HFFc6 (cell line): ENCODE results near the gene SHANK1. TPM values are rescaled to one million over a fixed set of nuclear protein-coding genes. Genes with fewer than 3 reads are reported as not detected.

Source experiments
- DNase-seq: peaks from one replicate; pipeline ENCODE4 v3.0.0-alpha.2; 2018
- H3K27ac Mint-ChIP-seq: 2 replicates; pipeline ENCODE4 v1.8.0; 2020; ENCODE audit warnings: mild to moderate bottlenecking, mixed read lengths
- H3K27me3 Mint-ChIP-seq: 2 replicates; pipeline ENCODE4 v1.8.0; 2021; ENCODE audit warnings: mild to moderate bottlenecking, moderate library complexity, mixed read lengths; ENCODE audit not compliant: insufficient read depth
- H3K36me3 Mint-ChIP-seq: 2 replicates; pipeline ENCODE4 v1.8.0; 2021; ENCODE audit warnings: low read depth, mixed read lengths
- H3K4me1 Mint-ChIP-seq: 2 replicates; pipeline ENCODE4 v1.8.0; 2020; ENCODE audit warnings: low read depth, mixed read lengths
- H3K4me3 Mint-ChIP-seq: 2 replicates; pipeline ENCODE4 v1.8.0; 2020; ENCODE audit warnings: mild to moderate bottlenecking, moderate library complexity, mixed read lengths
- H3K9me3 Mint-ChIP-seq: 2 replicates; pipeline ENCODE4 v1.8.0; 2020; ENCODE audit warnings: mild to moderate bottlenecking, mixed read lengths
- total RNA-seq, 6 experiments: library from RNA; stranded (reverse); fragmentation: NEBNext Ultra II Directional; extraction: Animal tissue kit (Norgen Biotek cat#: 25700); gene quantifications; 2 replicates in 1 of 6; 3 replicates in 5 of 6; pipeline ENCODE4 v1.2.3, GENCODE V29; 2021
- TF ChIP-seq, protein P1 (sequence below): fragments of 200-600 bp; sonication (generic); IDR thresholded peaks from 2 replicates; pipeline ENCODE4 v1.5.0; 2021; ENCODE audit warnings: antibody characterized with exemption, mild to moderate bottlenecking

Gene SHANK1
- total RNA-seq, 6 experiments from 2014 or later = 5.4 to 16.7 (median 14.7) TPM

DNA sequence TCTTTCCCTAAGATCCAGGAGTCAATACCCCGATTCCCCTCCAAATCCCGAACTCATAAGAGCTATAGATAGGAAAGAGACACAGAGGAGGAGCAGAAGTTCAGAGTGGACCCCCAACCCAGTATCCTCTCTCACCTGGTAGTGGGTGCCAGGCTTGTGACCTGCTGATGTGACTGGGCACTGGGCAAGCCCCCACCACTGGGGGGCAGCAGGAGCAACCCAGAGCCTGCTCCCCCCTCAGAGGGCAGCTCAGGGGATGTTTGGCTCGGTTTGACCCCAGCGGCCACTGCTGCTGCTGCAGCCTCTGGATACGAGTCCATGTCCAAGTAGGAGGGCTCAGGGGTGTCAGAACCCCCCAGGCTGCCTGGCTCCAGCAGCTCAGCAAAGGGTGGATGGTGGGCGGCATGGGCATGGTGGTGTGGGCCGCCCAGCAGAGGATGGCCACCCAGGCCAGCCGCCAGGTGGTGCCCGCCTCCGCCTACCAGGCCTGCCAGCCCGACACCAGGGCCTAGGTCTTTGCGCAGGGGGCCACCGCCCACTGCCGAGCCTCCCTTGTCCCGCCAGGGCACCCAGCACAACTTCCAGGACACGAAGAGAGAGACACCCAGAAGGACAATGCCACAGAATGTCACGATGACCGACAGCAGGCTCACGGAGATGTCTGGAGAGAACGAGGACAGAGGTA, 87.3 kb downstream of the SHANK1 start:
- no peak overlapping the region for H3K27ac Mint-ChIP-seq

DNA sequence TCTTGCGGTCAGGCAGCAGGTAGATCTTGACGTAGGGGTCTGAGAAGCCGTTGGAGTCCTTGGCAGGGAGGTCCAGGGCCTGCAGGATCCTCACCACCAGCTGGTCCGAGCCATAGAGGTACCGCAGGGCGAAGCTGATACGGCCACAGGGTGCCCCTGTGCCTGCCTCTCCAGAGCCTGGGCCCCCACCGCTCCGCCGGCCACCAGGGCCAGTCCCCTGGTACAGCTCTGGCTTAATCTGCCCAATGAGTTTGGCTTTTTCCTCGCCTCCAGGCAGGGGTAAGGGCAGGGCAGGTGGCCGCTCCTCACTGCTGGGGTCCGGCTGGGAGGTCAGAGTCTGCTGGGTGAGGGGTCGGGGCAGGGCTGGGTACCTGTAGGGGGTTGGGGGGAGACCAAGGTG, 89.8 kb downstream of the SHANK1 start:
- Mint-ChIP-seq H3K27me3 (peaks cover 4% of the 10 kb centered on the region), H3K27ac (no peak overlapping the region), H3K4me1 (no peaks in the 10 kb centered on the region), H3K36me3 (peaks cover 4% of the 10 kb centered on the region; the same call in 1 of the 2 replicates), H3K4me3 (no peak overlapping the region), H3K9me3 (peaks cover 18% of the 10 kb centered on the region)
- TF ChIP-seq, protein P1, sequence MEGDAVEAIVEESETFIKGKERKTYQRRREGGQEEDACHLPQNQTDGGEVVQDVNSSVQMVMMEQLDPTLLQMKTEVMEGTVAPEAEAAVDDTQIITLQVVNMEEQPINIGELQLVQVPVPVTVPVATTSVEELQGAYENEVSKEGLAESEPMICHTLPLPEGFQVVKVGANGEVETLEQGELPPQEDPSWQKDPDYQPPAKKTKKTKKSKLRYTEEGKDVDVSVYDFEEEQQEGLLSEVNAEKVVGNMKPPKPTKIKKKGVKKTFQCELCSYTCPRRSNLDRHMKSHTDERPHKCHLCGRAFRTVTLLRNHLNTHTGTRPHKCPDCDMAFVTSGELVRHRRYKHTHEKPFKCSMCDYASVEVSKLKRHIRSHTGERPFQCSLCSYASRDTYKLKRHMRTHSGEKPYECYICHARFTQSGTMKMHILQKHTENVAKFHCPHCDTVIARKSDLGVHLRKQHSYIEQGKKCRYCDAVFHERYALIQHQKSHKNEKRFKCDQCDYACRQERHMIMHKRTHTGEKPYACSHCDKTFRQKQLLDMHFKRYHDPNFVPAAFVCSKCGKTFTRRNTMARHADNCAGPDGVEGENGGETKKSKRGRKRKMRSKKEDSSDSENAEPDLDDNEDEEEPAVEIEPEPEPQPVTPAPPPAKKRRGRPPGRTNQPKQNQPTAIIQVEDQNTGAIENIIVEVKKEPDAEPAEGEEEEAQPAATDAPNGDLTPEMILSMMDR = no peak
- DNase-seq = no peak

More for the DNA sequence above, 87.3 kb downstream of the SHANK1 start:
- H3K36me3 Mint-ChIP-seq = peaks cover 4% of the 10 kb centered on the region; the same call in 1 of the 2 replicates
- no peak overlapping the region for H3K4me3 Mint-ChIP-seq
- no peak for DNase-seq
- no peaks in the 10 kb centered on the region for H3K4me1 Mint-ChIP-seq
- TF ChIP-seq, protein P1 = no peak; the same call in 1 of the 2 replicates
- peaks cover 22% of the 10 kb centered on the region for H3K27me3 Mint-ChIP-seq
- H3K9me3 Mint-ChIP-seq = peaks cover 26% of the 10 kb centered on the region

DNA sequence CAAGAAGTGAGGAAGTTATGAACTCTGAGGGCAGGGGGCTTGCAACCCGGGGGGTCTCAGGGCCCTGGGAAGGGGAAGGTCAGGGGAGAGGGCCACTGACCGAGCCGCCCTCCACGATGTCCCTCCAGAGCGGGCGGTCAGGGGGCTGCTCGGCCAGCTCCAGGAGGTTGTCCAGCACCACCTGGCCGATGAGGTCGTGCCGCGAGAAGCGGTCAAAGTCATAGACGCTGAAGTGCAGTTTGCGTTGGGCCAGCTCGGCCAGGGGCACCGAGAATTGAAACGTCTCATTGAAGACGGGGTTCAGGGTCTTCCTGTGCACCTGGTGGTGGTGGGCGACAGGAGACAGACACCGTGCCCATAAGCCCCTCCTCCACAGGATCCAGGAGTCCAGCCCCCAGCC, 90.4 kb downstream of the SHANK1 start:
- Mint-ChIP-seq H3K4me1 (no peaks in the 10 kb centered on the region), H3K9me3 (peaks cover 13% of the 10 kb centered on the region), H3K4me3 (no peak overlapping the region), H3K27ac (no peak overlapping the region), H3K36me3 (peaks cover 3% of the 10 kb centered on the region; the same call in 1 of the 2 replicates), H3K27me3 (peaks cover 4% of the 10 kb centered on the region)
- no peak for DNase-seq
- TF ChIP-seq, protein P1 = no peak

DNA sequence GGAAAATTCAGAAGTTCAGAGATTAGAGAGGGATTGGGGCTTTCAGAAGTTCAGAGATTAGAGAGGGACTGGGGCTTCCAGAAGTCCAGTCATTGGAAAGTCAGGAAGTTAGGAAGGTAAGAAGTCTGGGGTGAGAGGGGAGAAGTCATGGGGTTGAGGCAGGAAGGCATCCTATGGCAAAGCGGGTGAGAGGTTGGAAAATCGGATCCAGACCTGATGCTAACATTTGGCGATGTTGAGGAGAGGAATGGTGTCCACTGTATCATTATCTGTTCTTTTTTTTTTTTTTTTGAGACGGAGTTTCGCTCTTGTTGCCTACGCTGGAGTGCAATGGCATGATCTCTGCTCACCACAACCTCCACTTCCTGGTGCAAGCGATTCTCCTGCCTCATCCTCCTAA, 91.1 kb downstream of the SHANK1 start:
- no peak for DNase-seq
- H3K36me3 Mint-ChIP-seq = no peaks in the 10 kb centered on the region; the same call in 1 of the 2 replicates
- H3K4me3 Mint-ChIP-seq = no peak overlapping the region
- no peaks in the 10 kb centered on the region for H3K4me1 Mint-ChIP-seq
- H3K27me3 Mint-ChIP-seq = peaks cover 4% of the 10 kb centered on the region
- no peak overlapping the region for H3K27ac Mint-ChIP-seq
- peaks cover 6% of the 10 kb centered on the region for H3K9me3 Mint-ChIP-seq
- TF ChIP-seq, protein P1 = no peak

DNA sequence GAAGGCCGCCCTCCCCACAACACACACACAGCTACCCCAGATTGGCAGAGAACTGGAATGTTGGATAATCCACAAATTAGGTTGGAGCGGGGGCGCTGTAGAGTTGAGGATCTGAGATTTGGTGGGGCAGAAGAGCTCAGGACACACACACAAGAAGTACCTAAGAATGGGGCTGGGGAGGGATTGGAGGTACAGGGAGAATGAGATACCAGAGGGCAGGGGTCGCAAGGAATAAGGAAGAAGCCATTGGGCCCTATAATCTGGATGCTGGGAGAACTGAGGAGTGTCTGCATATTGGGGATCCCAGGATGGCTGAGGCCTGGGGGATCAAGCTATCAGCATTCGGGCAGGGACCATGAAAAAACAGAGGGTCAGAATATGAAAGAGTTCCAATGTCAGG, 91.5 kb downstream of the SHANK1 start:
- no peak for DNase-seq
- H3K27me3 Mint-ChIP-seq = peaks cover 4% of the 10 kb centered on the region
- H3K36me3 Mint-ChIP-seq = no peaks in the 10 kb centered on the region
- H3K4me3 Mint-ChIP-seq = no peak overlapping the region
- no peak overlapping the region for H3K27ac Mint-ChIP-seq
- H3K4me1 Mint-ChIP-seq = no peaks in the 10 kb centered on the region
- H3K9me3 Mint-ChIP-seq = peaks cover 2% of the 10 kb centered on the region; the same call in 1 of the 2 replicates
- TF ChIP-seq, protein P1 = no peak
